Heart right ventricle (tissue), 16 donors: ENCODE measurements around the gene LOXL4. TPM values are rescaled to one million over a fixed set of nuclear protein-coding genes. Genes with fewer than 3 reads are reported as not detected.

ENCODE experiments used
- ATAC-seq, 8 donors: fragments of 200-7000 bp; cut with Tn5 transposase; one replicate each; pipeline ENCODE4 v1.9.1; 2020; ENCODE audit warnings: mild to moderate bottlenecking in 8 of 8, moderate library complexity in 8 of 8, moderate number of reproducible peaks in 1 of 8
- DNase-seq, 2 donors: peaks; one replicate each; pipeline ENCODE4 v3.0.0-alpha.2; 2020
- H3K27ac ChIP-seq, 10 donors: fragments of 200-600 bp; sonication (generic) in 2 of 10; one replicate each; pipeline versions ENCODE4 v1.5.0 to v1.8.0; 2020 to 2022; ENCODE audit warnings: mild to moderate bottlenecking in 3 of 10
- H3K27me3 ChIP-seq, 7 donors: fragments of 200-600 bp; one replicate each; pipeline ENCODE4 v1.8.0; 2021 to 2022; ENCODE audit warnings: mild to moderate bottlenecking in 2 of 7
- H3K36me3 ChIP-seq, 9 donors: fragments of 200-600 bp; sonication (generic) in 1 of 9; one replicate each; pipeline versions ENCODE4 v1.5.0 to v1.8.0; 2020 to 2022; ENCODE audit warnings: mild to moderate bottlenecking in 2 of 9
- H3K4me1 ChIP-seq, 9 donors: fragments of 200-600 bp; sonication (generic) in 1 of 9; one replicate each; pipeline versions ENCODE4 v1.5.0 to v1.8.0; 2020 to 2022; ENCODE audit warnings: mild to moderate bottlenecking in 4 of 9
- H3K4me3 ChIP-seq, 10 donors: fragments of 200-600 bp; sonication (generic) in 2 of 10; one replicate each; pipeline versions ENCODE4 v1.5.0 to v1.8.0; 2020 to 2022; ENCODE audit warnings: mild to moderate bottlenecking in 7 of 10, moderate library complexity in 2 of 10
- H3K9me3 ChIP-seq, 11 donors: fragments of 200-600 bp in 10 of 11; sonication (generic) in 2 of 11; one replicate each; pipeline versions ENCODE4 v1.5.0 to v1.8.0; 2013 to 2022; ENCODE audit warnings: mild to moderate bottlenecking in 2 of 11, control low read depth in 1 of 11, moderate library complexity in 1 of 11
- CTCF ChIP-seq, 9 donors: fragments of 200-600 bp; sonication (generic) in 2 of 9; IDR thresholded peaks; one replicate each; pipeline versions ENCODE4 v1.5.0 to v1.8.0; 2021 to 2022; ENCODE audit warnings: antibody characterized with exemption in 9 of 9, mild to moderate bottlenecking in 5 of 9, moderate library complexity in 1 of 9
- whole genome bisulfite sequencing, 2 donors: extraction: QIAGEN DNeasy Blood & Tissue Kit; methylation state at CpG; one replicate each; pipeline ENCODE4 v1.1.7; 2013; ENCODE audit warnings: inconsistent platforms in 1 of 2; 5-methylcytosine and 5-hydroxymethylcytosine counted together
- intact Hi-C, 10 donors: fragments of 100-400 bp; cut with DNase I; formaldehyde crosslinking; loops; one replicate each; pipeline versions ENCODE4 v1.11.1 to v1.14.2; 2022
- polyA plus RNA-seq, 2 donors: library from polyadenylated mRNA; stranded (reverse); fragments of 200-250 nt; gene quantifications; one replicate each; pipeline ENCODE4 v1.2.3, GENCODE V29; 2013
- total RNA-seq, 10 donors: library from RNA; stranded (reverse); fragmentation: NEBNext Ultra II Directional in 3 of 10; extraction: Animal tissue kit (Norgen Biotek cat#: 25700) in 3 of 10; gene quantifications; one replicate each; pipeline versions ENCODE4 v1.2.1 to v1.2.4, GENCODE V29; 2021 to 2023
- donor health status: Arrhythmogenic right ventricular cardiomyopathy.
- donor health status: ischemic (EF 13 %, LVEDD 7.1; RV severe dilation, severe dysfunction).
- donor health status: healthy with polysubstance abuse.
- donor health status: DM: no; HTN: yes; CAD: no.
- donor health status: DM: no; HTN: no; CAD: no.
- donor health status: ischemic (EF 25% LVEDD 6.9; RV normal size, moderate dysfunction).
- donor health status: ischemic (EF 25% LVEDD 5.7; RV mildly dilated, moderate dysfunction).
- donor health status: healthy.
- donor health status: DM: yes; HTN: yes; CAD: no.
- donor health status: Ischemic cardiomyopathy.
- donor health status: ischemic (EF 35%, LVEDD 5.7; RV mildly dilated, moderate dysfunction).
- donor health status: nonischemic (EF 11% LVEDD 7.7; RV severe dilation, severe dysfunction).
- donor health status: DM: yes; HTN: yes; CAD: no.
- donor health status: PGD.
- donor health status: ischemic (EF 29% LVEDD 5.4; RV normal size, mild dysfunction).
- donor health status: nonischemic (EF 23%, LVEDD 6.1; RV moderate dilation, normal function).

Gene LOXL4
- total and polyA plus RNA-seq, 12 donors: 0.72 to 13.5 (median 1.9) TPM

DNA sequence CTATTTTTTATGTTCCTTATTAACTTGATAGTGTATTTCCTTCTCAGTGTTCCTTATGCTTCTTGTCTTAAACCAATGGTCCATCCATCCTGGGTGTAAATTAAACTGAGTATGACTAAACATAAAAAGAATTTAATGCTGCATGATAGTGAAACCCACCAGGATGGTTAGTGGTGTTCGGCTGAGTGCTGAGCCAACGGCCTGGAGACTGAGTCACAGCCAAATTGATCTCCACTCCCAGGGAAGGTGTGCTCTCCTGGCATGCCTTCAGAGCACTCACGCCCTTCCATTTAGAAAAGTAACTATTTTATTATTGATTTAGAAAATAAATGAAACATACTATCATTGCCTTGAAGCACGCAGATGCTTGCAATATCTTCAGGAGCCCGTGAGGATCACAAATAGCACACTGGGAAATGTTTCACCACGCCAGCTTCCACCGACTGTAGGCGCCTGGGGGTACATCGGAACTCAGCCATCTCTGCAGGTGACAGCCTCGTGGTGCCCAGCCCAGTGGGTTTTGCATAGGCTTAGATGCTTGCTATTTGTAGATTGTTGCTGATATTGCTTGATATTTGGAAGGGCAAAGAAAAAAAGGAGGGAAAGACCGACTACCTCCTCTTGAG, 40.0 kb upstream of the LOXL4 start:
- Histone ChIP-seq H3K27ac (no peak overlapping the region), H3K36me3 (no peaks in the 10 kb centered on the region), H3K27me3 (peaks cover 0 to 23% (median 4%) of the 10 kb centered on the region in 7 donors), H3K9me3 (peaks cover 0 to 4% (median 0%) of the 10 kb centered on the region in 11 donors), H3K4me1 (peaks cover 0 to 24% (median 12%) of the 10 kb centered on the region in 9 donors), H3K4me3 (no peak overlapping the region)
- no peak for DNase-seq
- intact Hi-C loops: loop anchor here (5.0 to 10.0 kb wide), 7 partner anchors 41 to 391 kb away; partner anchors contain the start of gene LOXL4 (in 1 of the 10)
- WGBS, 2 donors: 76 to 87% methylated on average over 11 of the region's 11 CpGs
- no peak for TF ChIP-seq CTCF (IDR thresholded peaks at IDR 0.05)
- peak in 1 of 8 donors; percentile 2 for ATAC-seq

DNA sequence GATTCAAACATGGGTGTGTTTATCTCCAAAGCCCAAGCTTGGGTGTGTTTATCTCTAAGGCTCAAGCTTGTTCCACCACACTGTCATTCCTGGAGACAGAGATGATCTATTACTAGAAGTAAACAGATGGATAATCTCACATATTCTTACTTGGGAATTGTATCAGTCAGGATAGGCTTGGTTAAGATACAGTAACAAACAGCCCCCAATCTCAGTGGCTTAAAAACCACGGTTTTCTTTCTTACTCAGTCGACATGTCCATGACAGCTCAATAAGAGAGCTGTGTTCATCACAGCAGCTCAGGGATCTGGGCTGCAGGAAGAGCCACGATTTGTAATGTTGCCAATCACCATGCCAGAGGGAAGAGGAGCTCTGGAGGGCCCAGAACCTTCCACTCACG, 38.5 kb upstream of the LOXL4 start:
- no peak for TF ChIP-seq CTCF (IDR thresholded peaks at IDR 0.05)
- Histone ChIP-seq H3K9me3 (peaks cover 0 to 4% (median 0%) of the 10 kb centered on the region in 11 donors), H3K4me3 (no peak overlapping the region), H3K4me1 (peaks cover 0 to 38% (median 18%) of the 10 kb centered on the region in 9 donors), H3K27me3 (peaks cover 0 to 24% (median 4%) of the 10 kb centered on the region in 7 donors), H3K27ac (no peak overlapping the region), H3K36me3 (no peaks in the 10 kb centered on the region)
- 84 to 87% methylated on average over 4 of the region's 4 CpGs for WGBS, 2 donors
- DNase-seq: no peak
- no peak for ATAC-seq
- intact Hi-C loops: loop anchor here (5.0 to 10.0 kb wide), 7 partner anchors 39 to 389 kb away; partner anchors contain the start of gene LOXL4 (in 1 of the 10)

GRCh38 chr10:98303569-98303968, 35.6 kb upstream of the LOXL4 start:
- DNase-seq: no peak
- Histone ChIP-seq H3K4me3 (no peak overlapping the region), H3K27ac (no peak overlapping the region), H3K4me1 (peaks cover 0 to 27% (median 10%) of the 10 kb centered on the region in 9 donors), H3K9me3 (peaks cover 0 to 4% (median 0%) of the 10 kb centered on the region in 11 donors), H3K36me3 (no peaks in the 10 kb centered on the region), H3K27me3 (peaks cover 0 to 19% (median 8%) of the 10 kb centered on the region in 7 donors)
- intact Hi-C loops: loop anchor here in 3 of 10 donors (10.0 kb wide), 3 partner anchors 59 to 139 kb away; no protein-coding TSS in a partner anchor
- TF ChIP-seq CTCF (IDR thresholded peaks at IDR 0.05): no peak
- ATAC-seq: no peak

GRCh38 chr10:98302741-98303365, 34.9 kb upstream of the LOXL4 start:
- no peak for DNase-seq
- peaks cover 0 to 14% (median 8%) of the 10 kb centered on the region in 7 donors for H3K27me3 ChIP-seq
- intact Hi-C loops: loop anchor here in 3 of 10 donors (10.0 kb wide), 3 partner anchors 58 to 138 kb away; no protein-coding TSS in a partner anchor
- H3K36me3 ChIP-seq: no peaks in the 10 kb centered on the region
- H3K27ac ChIP-seq: peak overlapping the region in 1 of 10 donors; percentile 16
- no peak for TF ChIP-seq CTCF (IDR thresholded peaks at IDR 0.05)
- peaks cover 0 to 27% (median 10%) of the 10 kb centered on the region in 9 donors for H3K4me1 ChIP-seq
- H3K4me3 ChIP-seq: no peak overlapping the region
- WGBS, 2 donors: 74 to 79% methylated on average over 4 of the region's 4 CpGs
- peaks cover 0 to 4% (median 0%) of the 10 kb centered on the region in 11 donors for H3K9me3 ChIP-seq
- ATAC-seq: peak; percentile 38 to 80 (median 74)
